ENCODE measurements around the gene VWA3B.

DNA sequence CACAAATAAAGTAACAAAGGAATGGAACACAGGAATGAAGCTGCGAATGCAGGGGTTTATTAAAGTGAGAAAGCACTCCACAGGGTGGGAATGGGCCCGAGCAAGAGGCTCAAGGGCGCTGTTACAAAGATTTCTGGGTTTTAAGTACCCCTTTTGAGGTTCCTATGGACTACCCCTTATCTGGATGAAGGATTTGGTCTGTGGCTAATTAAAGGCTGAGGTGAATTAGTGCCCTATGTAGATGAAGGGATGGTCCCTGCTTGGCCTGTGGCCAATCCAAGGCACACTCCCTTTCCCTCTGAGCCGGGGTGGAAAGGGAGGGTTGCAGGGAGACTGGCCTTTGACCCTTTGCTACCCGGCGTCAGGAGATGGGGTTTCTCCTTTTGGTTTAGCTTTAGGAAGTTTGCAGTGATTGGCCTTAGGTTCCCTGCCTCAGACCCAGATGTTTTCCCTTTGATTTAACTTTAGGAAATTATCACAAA is 211.8 kb downstream of the VWA3B start:
- TF ChIP-seq, protein P1, sequence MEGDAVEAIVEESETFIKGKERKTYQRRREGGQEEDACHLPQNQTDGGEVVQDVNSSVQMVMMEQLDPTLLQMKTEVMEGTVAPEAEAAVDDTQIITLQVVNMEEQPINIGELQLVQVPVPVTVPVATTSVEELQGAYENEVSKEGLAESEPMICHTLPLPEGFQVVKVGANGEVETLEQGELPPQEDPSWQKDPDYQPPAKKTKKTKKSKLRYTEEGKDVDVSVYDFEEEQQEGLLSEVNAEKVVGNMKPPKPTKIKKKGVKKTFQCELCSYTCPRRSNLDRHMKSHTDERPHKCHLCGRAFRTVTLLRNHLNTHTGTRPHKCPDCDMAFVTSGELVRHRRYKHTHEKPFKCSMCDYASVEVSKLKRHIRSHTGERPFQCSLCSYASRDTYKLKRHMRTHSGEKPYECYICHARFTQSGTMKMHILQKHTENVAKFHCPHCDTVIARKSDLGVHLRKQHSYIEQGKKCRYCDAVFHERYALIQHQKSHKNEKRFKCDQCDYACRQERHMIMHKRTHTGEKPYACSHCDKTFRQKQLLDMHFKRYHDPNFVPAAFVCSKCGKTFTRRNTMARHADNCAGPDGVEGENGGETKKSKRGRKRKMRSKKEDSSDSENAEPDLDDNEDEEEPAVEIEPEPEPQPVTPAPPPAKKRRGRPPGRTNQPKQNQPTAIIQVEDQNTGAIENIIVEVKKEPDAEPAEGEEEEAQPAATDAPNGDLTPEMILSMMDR (IDR thresholded peaks at IDR 0.05) = no peak
- TF ChIP-seq EP300 (IDR thresholded peaks at IDR 0.05) (no peak), POLR2A (IDR thresholded peaks at IDR 0.05) (no peak), POLR2AphosphoS5 (IDR thresholded peaks at IDR 0.05) (no peak)
